ENCODE results near the gene OGFOD3.
A peak's percentile ranks its signal among the peaks of the same experiment; 100 is the strongest.
"Not testable (repeated sequence)": the region's sequence is repeated elsewhere in the genome, so short reads cannot be mapped to it uniquely, and the experiment has no call there.

OGFOD3 gene

GRCh38 chr17:82418001-82418986 is at the start of gene OGFOD3, which contains the start of gene HEXD:
TSS of gene OGFOD3 (minus strand) at chr17:82418586. CDS start at chr17:82418485, 101 bp downstream.
TSS of gene HEXD (plus strand) at chr17:82418347. CDS start at chr17:82419800, 1,453 bp downstream.
- DNase-seq, result peak; percentile 82

GRCh38 chr17:82465023-82465603 is 46.7 kb upstream of the OGFOD3 start:
- DNase-seq, result no peak

GRCh38 chr17:82464567-82464929 is 46.2 kb upstream of the OGFOD3 start:
- DNase-seq, result no peak

GRCh38 chr17:82463925-82464566 is 45.7 kb upstream of the OGFOD3 start:
- no peak for DNase-seq

GRCh38 chr17:82463391-82463790 is 45.0 kb upstream of the OGFOD3 start:
- no peak for DNase-seq

- DNase-seq, result no peak
Observed at GRCh38 chr17:82461827-82462524, 43.6 kb upstream of the OGFOD3 start.

GRCh38 chr17:82459936-82460335 is 41.5 kb upstream of the OGFOD3 start:
- DNase-seq, result not testable (repeated sequence)

- DNase-seq, result no peak
Observed at GRCh38 chr17:82458885-82459424, 40.6 kb upstream of the OGFOD3 start.

- DNase-seq, result peak; percentile 98
Observed at GRCh38 chr17:82458179-82458884, 39.9 kb upstream of the OGFOD3 start, which contains the start of gene NARF. TSS of gene NARF (plus strand) at chr17:82458741. CDS start at chr17:82458804, 63 bp downstream.

- peak; percentile 92 for DNase-seq
Observed at GRCh38 chr17:82457929-82458178, 39.5 kb upstream of the OGFOD3 start.

GRCh38 chr17:82457073-82457928 is 38.9 kb upstream of the OGFOD3 start:
- no peak for DNase-seq

GRCh38 chr17:82453706-82454105 is 35.3 kb upstream of the OGFOD3 start:
- not testable (repeated sequence) for DNase-seq

- not testable (repeated sequence) for DNase-seq
Observed at GRCh38 chr17:82453151-82453550, 34.8 kb upstream of the OGFOD3 start.

GRCh38 chr17:82452162-82452561 is 33.8 kb upstream of the OGFOD3 start:
- no peak for DNase-seq

- DNase-seq, result peak; percentile 87
Observed at GRCh38 chr17:82450357-82451106, 32.1 kb upstream of the OGFOD3 start, which contains the start of gene CYBC1. TSS of gene CYBC1 (minus strand) at chr17:82450752. CDS start at chr17:82449254, 1,498 bp downstream.

- DNase-seq, result no peak
Observed at GRCh38 chr17:82449883-82450356, 31.5 kb upstream of the OGFOD3 start.

GRCh38 chr17:82449131-82449882 is 30.9 kb upstream of the OGFOD3 start:
- DNase-seq, result no peak

- DNase-seq, result no peak
Observed at GRCh38 chr17:82447876-82448275, 29.5 kb upstream of the OGFOD3 start.

- DNase-seq, result no peak
Observed at GRCh38 chr17:82446649-82447048, 28.3 kb upstream of the OGFOD3 start.

Measured in NCI-H2171 treated with DMSO at 0.1 percent for 48 hours (cell line).